IMR-90 (cell line): ENCODE data around the gene GARS1. TPM values are rescaled to one million over a fixed set of nuclear protein-coding genes. Genes with fewer than 3 reads are reported as not detected.

Experiments
- ATAC-seq: fragments of 200-7000 bp; cut with Tn5 transposase; 2 replicates; pipeline ENCODE4 v1.9.1; 2020; ENCODE audit warnings: low read depth, mild to moderate bottlenecking, moderate library complexity
- BruUV-seq: library from RNA; stranded (reverse); fragments of 400-500 nt; replicated peaks from 2 replicates; lab custom pipeline; 2021; lab: Mats Ljungman, UMichigan
- CTCF ChIA-PET: fragments of 300-600 bp; formaldehyde crosslinking; extraction: SDS; loops from one replicate; lab custom pipeline; 2021; ENCODE audit warnings: antibody characterized with exemption; lab: Yijun Ruan, JAX
- POLR2A ChIA-PET: fragments of 300-600 bp; sonication (Branson Sonifier 250); formaldehyde crosslinking; loops from one replicate; lab custom pipeline; 2022; ENCODE audit warnings: antibody characterized with exemption; ENCODE audit not compliant: unreplicated experiment; lab: Charles Lee
- DNase-seq: peaks from one replicate; pipeline ENCODE4 v3.0.0; 2013
- H2AFZ ChIP-seq: replicated peaks from 2 replicates; pipeline ENCODE3; 2013; ENCODE audit warnings: low read length, mild to moderate bottlenecking; ENCODE audit not compliant: poor library complexity
- H2AK5ac ChIP-seq: 2 replicates; pipeline ENCODE4 v1.6.1; 2013; ENCODE audit warnings: low read depth, low read length, inconsistent platforms
- H2AK9ac ChIP-seq: replicated peaks from 2 replicates; pipeline ENCODE3; 2013; ENCODE audit warnings: mild to moderate bottlenecking, low read depth, low read length, moderate library complexity; ENCODE audit not compliant: poor library complexity
- H2BK120ac ChIP-seq: 2 replicates; pipeline ENCODE4 v1.6.1; 2013; ENCODE audit warnings: low read depth, low read length, inconsistent platforms
- H2BK15ac ChIP-seq: 3 replicates; pipeline ENCODE4 v1.6.1; 2013; ENCODE audit warnings: low read depth, low read length, inconsistent platforms
- H2BK20ac ChIP-seq: 2 replicates; pipeline ENCODE4 v1.6.1; 2013; ENCODE audit warnings: low read depth, mild to moderate bottlenecking, inconsistent platforms, low read length, moderate library complexity
- H2BK5ac ChIP-seq: 2 replicates; pipeline ENCODE4 v1.6.1; 2013; ENCODE audit warnings: mild to moderate bottlenecking, low read depth, low read length, inconsistent platforms; ENCODE audit not compliant: poor library complexity, severe bottlenecking
- H3K14ac ChIP-seq: replicated peaks from 2 replicates; pipeline ENCODE4 v1.6.1; 2013; ENCODE audit warnings: low read depth, low read length, inconsistent platforms
- H3K18ac ChIP-seq: 2 replicates; pipeline ENCODE4 v1.6.1; 2013; ENCODE audit warnings: low read depth, low read length, control low read depth
- H3K23ac ChIP-seq: 2 replicates; pipeline ENCODE4 v1.6.1; 2013; ENCODE audit warnings: low read depth, low read length, inconsistent platforms
- H3K27ac ChIP-seq: 2 replicates; pipeline ENCODE4 v1.5.1; 2013; ENCODE audit warnings: mild to moderate bottlenecking, control low read depth, low read length; ENCODE audit not compliant: insufficient read depth
- H3K27me3 ChIP-seq: 2 replicates; pipeline ENCODE4 v1.6.1; 2013; ENCODE audit warnings: low read length; ENCODE audit not compliant: control insufficient read depth, insufficient read depth
- H3K36me3 ChIP-seq: 2 replicates; pipeline ENCODE4 v1.6.1; 2013; ENCODE audit warnings: low read length, mixed read lengths; ENCODE audit not compliant: control insufficient read depth, insufficient read depth
- H3K4ac ChIP-seq: 2 replicates; pipeline ENCODE4 v1.6.1; 2013; ENCODE audit warnings: low read depth, low read length, inconsistent platforms
- H3K4me1 ChIP-seq: 2 replicates; pipeline ENCODE4 v1.6.1; 2013; ENCODE audit warnings: low read length, mixed read lengths; ENCODE audit not compliant: control insufficient read depth, insufficient read depth
- H3K4me2 ChIP-seq: 2 replicates; pipeline ENCODE4 v1.6.1; 2013; ENCODE audit warnings: low read depth, mild to moderate bottlenecking, control low read depth, low read length, moderate library complexity
- H3K4me3 ChIP-seq: 2 replicates; pipeline ENCODE4 v1.5.1; 2013; ENCODE audit warnings: low read depth, mild to moderate bottlenecking, control low read depth, low read length, moderate library complexity; ENCODE audit not compliant: insufficient read depth
- H3K56ac ChIP-seq: 2 replicates; pipeline ENCODE4 v1.6.1; 2013; ENCODE audit warnings: low read length, inconsistent platforms; ENCODE audit not compliant: insufficient read depth; ENCODE audit errors: extremely low read depth
- H3K79me1 ChIP-seq, 2 experiments: 2 replicates each; pipeline ENCODE4 v1.6.1; 2013; ENCODE audit warnings: low read length in 2 of 2, inconsistent platforms in 1 of 2, low read depth in 1 of 2
- H3K9ac ChIP-seq: 2 replicates; pipeline ENCODE4 v1.6.1; 2013; ENCODE audit warnings: low read depth, low read length, control low read depth
- H3K9me1 ChIP-seq: 2 replicates; pipeline ENCODE4 v1.6.1; 2013; ENCODE audit warnings: low read length, inconsistent platforms; ENCODE audit not compliant: insufficient read depth
- H3K9me3 ChIP-seq: 2 replicates; pipeline ENCODE4 v1.6.1; 2013; ENCODE audit warnings: low read length; ENCODE audit not compliant: control insufficient read depth, insufficient read depth
- H4K20me1 ChIP-seq: 2 replicates; pipeline ENCODE4 v1.6.1; 2013; ENCODE audit warnings: low read length, inconsistent platforms; ENCODE audit not compliant: insufficient read depth
- H4K5ac ChIP-seq: 2 replicates; pipeline ENCODE4 v1.6.1; 2013; ENCODE audit warnings: mild to moderate bottlenecking, low read depth, low read length, control low read depth
- H4K8ac ChIP-seq, 2 experiments: 2 replicates each; pipeline ENCODE4 v1.6.1; 2013; ENCODE audit warnings: low read depth in 2 of 2, low read length in 2 of 2, control low read depth in 1 of 2, inconsistent platforms in 1 of 2
- H4K91ac ChIP-seq: 2 replicates; pipeline ENCODE4 v1.6.1; 2013; ENCODE audit warnings: low read depth, low read length, inconsistent platforms; ENCODE audit not compliant: insufficient read depth
- FOS ChIP-seq: fragments of 150-350 bp; IDR thresholded peaks from 2 replicates; pipeline ENCODE4 v1.6.1; 2016; ENCODE audit warnings: low read depth, low read length
- WGBS, 2 experiments: methylation state at CpG; one replicate each; pipeline versions ENCODE4 v1.1.5 to v1.1.7; 2013; ENCODE audit warnings: missing lambda C conversion rate in 2 of 2; ENCODE audit not compliant: insufficient read length in 1 of 2; ENCODE audit errors: extremely low coverage in 2 of 2; 5-methylcytosine and 5-hydroxymethylcytosine counted together
- dilution Hi-C: fragments of 300-500 bp; cut with HindIII; formaldehyde crosslinking; loops from one replicate; pipeline ENCODE4 v1.14.3; 2018; ENCODE audit warnings: low sequenced_read_pairs; ENCODE audit not compliant: unreplicated experiment
- in situ Hi-C: fragments of 300-500 bp; cut with MboI; formaldehyde crosslinking; loops from 3 replicates; pipeline ENCODE4 v1.14.3; 2019; ENCODE audit warnings: low sequenced_read_pairs, inconsistent platforms, mixed read lengths
- intact Hi-C: fragments of 100-400 bp; cut with micrococcal nuclease; formaldehyde crosslinking; loops from 2 replicates; pipeline ENCODE4 v1.10.0; 2022
- polyA plus RNA-seq, 3 experiments: library from polyadenylated mRNA; depleted of rRNA; stranded (reverse); fragments of >200 nt; gene quantifications; 2 replicates each; pipeline ENCODE4 v1.2.3, GENCODE V29; 2012; ENCODE audit warnings: low replicate concordance in 1 of 3
- total RNA-seq: library from RNA; depleted of rRNA; stranded (reverse); fragments of >200 nt; gene quantifications from 2 replicates; pipeline ENCODE4 v1.2.3, GENCODE V29; 2012

The GARS1 gene
- total and polyA plus RNA-seq, 2 of the 4 experiments (the other 2 are of a cell fraction), result 105 to 551 TPM

- H2BK20ac ChIP-seq, result no peak overlapping the region
These were observed 72.5 kb downstream of the GARS1 start for GRCh38 chr7:30667172-30667571.

More at GRCh38 chr7:30667172-30667571, 72.5 kb downstream of the GARS1 start:
- H3K4ac ChIP-seq, result no peak overlapping the region
- H3K36me3 ChIP-seq, result no peaks in the 10 kb centered on the region
- ChIA-PET POLR2A (no interaction called here), CTCF (no interaction called here)
- H3K27me3 ChIP-seq, result peaks cover 13% of the 10 kb centered on the region
- no peak overlapping the region for H3K27ac ChIP-seq
- H3K14ac ChIP-seq, result no peak overlapping the region
- H3K4me1 ChIP-seq, result no peaks in the 10 kb centered on the region
- H2BK5ac ChIP-seq, result no peak overlapping the region
- no peak overlapping the region for H2AK9ac ChIP-seq
- no peak overlapping the region for H4K91ac ChIP-seq
- BruUV-seq, result no TSS peak
- H3K4me2 ChIP-seq, result no peak overlapping the region
- H2AFZ ChIP-seq, result no peak overlapping the region
- H3K9me1 ChIP-seq, result no peaks in the 10 kb centered on the region
- no peak for ATAC-seq
- no peak overlapping the region for H3K18ac ChIP-seq
- H3K23ac ChIP-seq, result no peak overlapping the region
- TF ChIP-seq FOS, result no peak
- H4K8ac ChIP-seq, result no peak overlapping the region
- no peaks in the 10 kb centered on the region for H4K20me1 ChIP-seq
- H2BK15ac ChIP-seq, result no peak overlapping the region
- no peaks in the 10 kb centered on the region for H3K79me1 ChIP-seq
- H3K9me3 ChIP-seq, result peaks cover 2% of the 10 kb centered on the region; the same call in 1 of the 2 replicates
- intact Hi-C loops (no loop called here), dilution Hi-C loops (no loop called here), in situ Hi-C loops (no loop called here)
- no peak overlapping the region for H2AK5ac ChIP-seq
- no peak overlapping the region for H3K4me3 ChIP-seq
- H2BK120ac ChIP-seq, result no peak overlapping the region
- WGBS, 2 experiments, result 55% methylated on average over 2 of the region's 3 CpGs; no CpG with 5 or more reads in 1 of the 2 experiments
- no peak overlapping the region for H3K56ac ChIP-seq
- H4K5ac ChIP-seq, result no peak overlapping the region
- no peak overlapping the region for H3K9ac ChIP-seq
- DNase-seq, result no peak
